K562 (cell line): ENCODE data around the gene CADPS2. TPM values are rescaled to one million over a fixed set of nuclear protein-coding genes. Genes with fewer than 3 reads are reported as not detected.

ENCODE experiments used
- FOXJ2 ChIP-seq: fragments of 200-800 bp; sonication (Bioruptor generic); IDR thresholded peaks from 2 replicates; pipeline ENCODE4 v1.6.1; 2016; ENCODE audit warnings: missing genetic modification characterization, missing compliant biosample characterization
- GTF2A2 ChIP-seq: IDR thresholded peaks from 2 replicates; pipeline ENCODE4 v1.6.1; 2016; ENCODE audit warnings: mild to moderate bottlenecking, missing genetic modification characterization, missing compliant biosample characterization
- HSF4 ChIP-seq: fragments of 250-450 bp; sonication (Bioruptor Pico); IDR thresholded peaks from 2 replicates; pipeline ENCODE4 v2.1.2; 2022; ENCODE audit warnings: mild to moderate bottlenecking, moderate library complexity, borderline replicate concordance
- ID3 ChIP-seq, 2 experiments: fragments of 250-450 bp in 1 of 2; fragments of 450-650 bp in 1 of 2; sonication (Bioruptor Pico) in 1 of 2; IDR thresholded peaks; 2 replicates each; pipeline versions ENCODE4 v1.6.1 to v1.8.0; 2016 to 2021; ENCODE audit warnings: mild to moderate bottlenecking in 2 of 2, moderate library complexity in 2 of 2, missing compliant biosample characterization in 1 of 2, missing genetic modification characterization in 1 of 2
- MGA ChIP-seq: fragments of 450-650 bp; IDR thresholded peaks from 2 replicates; pipeline ENCODE4 v1.6.1; 2016; ENCODE audit warnings: mild to moderate bottlenecking, moderate library complexity
- THRAP3 ChIP-seq: fragments of 450-650 bp; IDR thresholded peaks from 2 replicates; pipeline ENCODE4 v1.6.1; 2016; ENCODE audit warnings: mild to moderate bottlenecking, inconsistent platforms, borderline replicate concordance
- ZNF431 ChIP-seq: sonication (generic); formaldehyde crosslinking; IDR thresholded peaks from 2 replicates; pipeline ENCODE4 v1.8.0; 2022; ENCODE audit warnings: mild to moderate bottlenecking, missing genetic modification reagents
- polyA plus RNA-seq, 8 experiments: library from polyadenylated mRNA; depleted of rRNA in 4 of 8; stranded (reverse) in 5 of 8; unstranded in 3 of 8; fragments of >200 nt; fragmentation: Nextera tagmentation in 2 of 8; fragmentation: Illumina TruSeq in 1 of 8; extraction: Ambion mirVana in 2 of 8; extraction: Trizol in 1 of 8; gene quantifications; 2 replicates each; pipeline versions ENCODE4 v1.2.1 to v1.2.3, GENCODE V29; 2011 to 2014; ENCODE audit warnings: inconsistent platforms in 1 of 8, missing spikeins in 1 of 8
- total RNA-seq, 7 experiments: library from RNA; depleted of rRNA in 6 of 7; stranded (reverse); fragments of >200 nt in 6 of 7; fragmentation: Illumina TruSeq in 2 of 7; extraction: Trizol in 2 of 7; gene quantifications; 2 replicates each; pipeline versions ENCODE4 v1.2.1 to v1.2.3, GENCODE V29; 2011 to 2021; ENCODE audit warnings: low replicate concordance in 1 of 7
- TF ChIP-seq, protein P1 (sequence below), 2 experiments: fragments of 450-650 bp; conservative IDR thresholded peaks; 2 replicates each; pipeline ENCODE4 v1.6.1; 2017; ENCODE audit warnings: mild to moderate bottlenecking in 2 of 2, moderate library complexity in 2 of 2

Gene CADPS2
- total and polyA plus RNA-seq, 9 of the 15 experiments (the other 6 are each of a cell fraction or from before 2014, with no cell fraction given), result 0.03 to 0.14 (median 0.04) TPM; not detected in 1

DNA sequence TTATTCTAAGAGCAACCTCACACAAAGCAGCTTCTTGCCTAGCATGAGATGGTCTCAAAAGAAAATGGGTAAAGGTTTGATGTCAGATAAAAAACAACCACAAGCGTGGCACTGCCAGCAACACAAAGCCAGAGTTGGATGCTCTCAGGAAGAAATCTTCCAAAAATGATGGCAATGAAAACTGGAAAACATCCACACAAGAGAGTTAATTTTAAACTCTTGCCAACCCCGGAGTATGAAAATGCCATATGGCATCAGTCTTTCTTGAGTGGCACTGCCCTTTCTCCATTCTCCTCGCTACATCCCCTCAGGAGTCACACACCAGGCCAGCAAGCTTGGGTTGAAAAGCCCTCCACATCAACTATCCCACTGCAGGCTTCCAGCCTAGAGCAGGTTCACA, 41.0 kb downstream of the CADPS2 start (continued):
- TF ChIP-seq MGA (no peak), HSF4 (CRISPR knock-in tag) (no peak), GTF2A2 (no peak), ID3 (CRISPR knock-in tag; IDR thresholded peaks at IDR 0.05) (no peak), ID3 (tag; IDR thresholded peaks at IDR 0.05) (no peak), ZNF431 (CRISPR knock-in tag) (no peak), THRAP3 (no peak), FOXJ2 (tag) (no peak)
- TF ChIP-seq, protein P1, sequence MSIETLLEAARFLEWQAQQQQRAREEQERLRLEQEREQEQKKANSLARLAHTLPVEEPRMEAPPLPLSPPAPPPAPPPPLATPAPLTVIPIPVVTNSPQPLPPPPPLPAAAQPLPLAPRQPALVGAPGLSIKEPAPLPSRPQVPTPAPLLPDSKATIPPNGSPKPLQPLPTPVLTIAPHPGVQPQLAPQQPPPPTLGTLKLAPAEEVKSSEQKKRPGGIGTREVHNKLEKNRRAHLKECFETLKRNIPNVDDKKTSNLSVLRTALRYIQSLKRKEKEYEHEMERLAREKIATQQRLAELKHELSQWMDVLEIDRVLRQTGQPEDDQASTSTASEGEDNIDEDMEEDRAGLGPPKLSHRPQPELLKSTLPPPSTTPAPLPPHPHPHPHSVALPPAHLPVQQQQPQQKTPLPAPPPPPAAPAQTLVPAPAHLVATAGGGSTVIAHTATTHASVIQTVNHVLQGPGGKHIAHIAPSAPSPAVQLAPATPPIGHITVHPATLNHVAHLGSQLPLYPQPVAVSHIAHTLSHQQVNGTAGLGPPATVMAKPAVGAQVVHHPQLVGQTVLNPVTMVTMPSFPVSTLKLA (conservative IDR thresholded peaks at IDR 0.05), result no peak
